DMS153 treated with DMSO at 0.1 percent for 48 hours (cell line): ENCODE data around the gene SENP8.
A peak's percentile ranks its signal among the peaks of the same experiment; 100 is the strongest.
"Not testable (repeated sequence)": the region's sequence is repeated elsewhere in the genome, so short reads cannot be mapped to it uniquely, and the experiment has no call there.

Experiments used
- DNase-seq: peaks from one replicate; lab custom pipeline; 2025; ENCODE audit not compliant: unreplicated experiment; lab: John Stamatoyannopoulos, UW

The SENP8 gene

GRCh38 chr15:72118017-72118978 is at the start of gene SENP8, which contains the start of gene MYO9A:
TSS of gene SENP8 (plus strand) at chr15:72118403. CDS start at chr15:72139624, 21,221 bp downstream.
TSS of gene MYO9A (minus strand) at chr15:72118150. CDS start at chr15:72046563, 71,587 bp downstream.
- peak; percentile 62 for DNase-seq

DNA sequence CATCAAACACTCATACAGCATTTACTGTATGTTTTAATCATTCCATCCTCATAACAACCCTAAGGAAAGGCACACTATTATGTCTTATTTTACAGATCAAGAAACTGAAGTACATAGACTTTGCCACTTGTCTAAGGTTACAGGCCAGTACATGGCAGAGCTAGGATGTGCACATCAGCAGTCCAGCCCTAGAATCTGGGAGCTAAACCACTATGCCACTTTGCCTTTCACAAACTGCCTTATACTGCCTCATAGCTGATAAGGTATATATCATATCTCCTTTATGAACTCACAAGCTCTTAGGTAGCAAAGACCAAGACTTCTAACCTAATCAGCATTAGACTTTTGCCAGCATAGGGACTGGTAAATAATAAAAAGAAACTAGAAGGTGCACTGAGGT is 49.3 kb upstream of the SENP8 start:
- no peak for DNase-seq

DNA sequence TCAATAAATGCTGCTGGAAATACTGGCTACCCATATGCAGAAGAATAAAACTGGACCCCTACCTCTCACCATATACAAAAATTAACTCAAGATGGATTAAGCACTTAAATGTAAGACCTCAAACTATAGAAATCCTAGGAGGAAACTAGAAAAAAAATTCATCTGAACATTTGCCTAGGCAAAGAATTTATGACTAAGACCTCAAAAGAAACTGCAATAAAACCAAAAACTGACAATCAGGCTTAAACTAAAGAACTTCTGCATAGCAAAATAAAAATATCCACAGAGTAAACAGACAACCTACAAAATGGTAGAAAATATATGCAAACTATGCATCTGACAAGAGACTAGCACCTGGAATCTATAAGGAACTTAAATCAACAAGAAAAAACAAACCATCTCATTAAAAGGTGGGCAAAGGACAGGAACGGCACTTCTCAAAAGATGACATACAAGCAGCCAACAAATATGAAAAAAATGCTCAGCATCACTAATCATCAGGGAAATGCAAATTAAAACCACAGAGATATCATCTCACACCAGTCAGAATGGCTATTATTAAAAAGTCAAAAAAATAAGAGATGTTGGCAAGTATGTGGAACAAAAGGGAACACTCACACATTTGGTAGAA is 47.3 kb upstream of the SENP8 start:
- no peak for DNase-seq

- not testable (repeated sequence) for DNase-seq
Observed at GRCh38 chr15:72071448-72071825, 46.8 kb upstream of the SENP8 start.

GRCh38 chr15:72074335-72075060 is 43.7 kb upstream of the SENP8 start:
- no peak for DNase-seq

- DNase-seq: no peak
Observed at GRCh38 chr15:72077950-72078349, 40.3 kb upstream of the SENP8 start.

DNA sequence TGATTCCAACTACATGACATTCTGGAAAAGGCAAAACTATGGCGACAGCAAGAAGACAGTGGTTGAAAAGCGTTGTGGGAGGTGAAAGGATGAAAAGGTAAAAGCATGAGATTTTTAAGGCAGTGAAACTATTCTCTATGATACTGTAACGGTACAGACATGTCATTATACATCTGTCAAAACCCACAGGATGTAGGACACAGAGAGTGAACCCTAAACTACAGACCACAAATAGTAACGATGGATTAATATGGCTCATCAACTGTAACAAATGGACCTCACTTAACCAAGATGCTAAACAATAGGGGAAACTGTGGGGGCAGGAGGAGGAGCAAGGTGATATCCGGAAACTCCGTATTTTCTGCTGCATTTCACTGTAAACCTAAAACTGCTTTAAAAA is 39.3 kb upstream of the SENP8 start:
- no peak for DNase-seq

GRCh38 chr15:72082176-72082575 is 36.0 kb upstream of the SENP8 start:
- DNase-seq: no peak

GRCh38 chr15:72086010-72086697 is 32.0 kb upstream of the SENP8 start:
- DNase-seq: no peak

GRCh38 chr15:72086920-72087648 is 31.1 kb upstream of the SENP8 start:
- DNase-seq: no peak

DNA sequence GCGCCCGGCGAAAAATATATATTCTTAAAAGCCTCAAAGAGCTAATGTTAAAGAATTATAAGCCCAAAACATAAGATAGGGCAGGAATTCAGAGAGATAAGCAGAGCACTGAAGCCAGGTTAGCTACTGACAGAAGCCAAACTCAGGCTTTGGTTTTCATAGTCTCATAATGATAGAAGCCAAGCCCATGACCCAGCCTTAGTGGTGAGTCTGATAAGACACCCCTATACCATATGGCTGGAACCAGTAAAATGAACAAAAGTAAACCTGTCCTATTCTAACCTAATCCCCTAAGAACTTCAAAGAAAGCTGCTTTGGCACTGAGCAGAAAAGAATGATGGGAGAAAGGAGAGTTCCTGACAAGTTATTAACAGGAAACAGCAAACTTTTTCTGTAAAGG is 26.2 kb upstream of the SENP8 start:
- DNase-seq: no peak

DNA sequence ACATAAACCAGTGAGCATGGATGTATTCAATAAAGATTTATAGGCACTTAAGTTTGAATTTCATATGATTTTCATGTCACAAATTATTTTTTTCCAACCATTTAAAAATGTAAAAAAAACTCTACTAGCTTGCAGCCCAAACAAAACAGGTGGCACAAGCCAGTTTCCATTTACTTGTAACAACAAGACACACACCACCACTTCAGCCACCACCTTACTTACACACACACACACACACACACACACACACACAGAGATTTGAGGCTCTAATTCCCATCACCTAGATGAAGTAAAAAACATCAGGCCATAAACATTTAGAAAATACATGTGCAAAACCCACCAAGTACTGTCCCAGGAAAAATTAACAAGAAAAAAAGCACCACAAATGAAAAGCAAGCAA is 25.5 kb upstream of the SENP8 start:
- no peak for DNase-seq

DNA sequence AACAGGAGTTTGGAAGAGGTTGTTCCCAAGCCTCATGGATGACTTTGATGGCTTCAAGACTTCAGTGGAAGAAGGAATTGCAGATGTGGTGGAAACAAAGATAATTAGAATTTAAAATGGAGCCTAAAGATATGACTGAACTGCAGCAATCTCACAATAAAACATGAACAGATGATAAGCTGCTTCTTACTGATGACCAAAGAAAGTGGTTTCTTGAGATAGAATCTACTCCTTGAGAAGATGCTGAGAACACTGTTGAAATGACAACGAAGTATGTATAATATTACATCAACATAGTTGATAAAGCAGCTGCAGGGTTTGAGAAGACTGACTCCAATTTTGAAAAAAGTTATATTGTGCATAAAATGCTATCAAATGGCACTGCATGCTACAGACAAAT is 21.4 kb upstream of the SENP8 start:
- DNase-seq: no peak

DNA sequence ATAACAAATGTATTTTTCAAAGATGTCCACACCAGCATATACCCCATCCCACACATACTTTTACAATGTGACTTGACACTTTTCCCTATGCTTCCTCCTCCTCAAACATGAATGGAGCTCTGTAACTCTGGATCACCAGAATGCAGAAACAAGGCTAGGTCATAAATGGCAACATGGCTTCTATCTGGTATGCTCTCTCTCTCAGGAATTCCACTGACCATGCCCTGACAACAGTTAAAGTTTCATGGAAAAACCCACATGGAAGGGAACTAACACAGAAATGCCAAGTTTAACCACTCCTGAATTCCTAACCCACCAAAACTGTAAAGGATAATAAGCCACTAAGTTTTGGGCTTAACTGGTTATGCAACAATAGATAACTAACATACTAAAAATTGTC is 20.2 kb upstream of the SENP8 start:
- no peak for DNase-seq

DNA sequence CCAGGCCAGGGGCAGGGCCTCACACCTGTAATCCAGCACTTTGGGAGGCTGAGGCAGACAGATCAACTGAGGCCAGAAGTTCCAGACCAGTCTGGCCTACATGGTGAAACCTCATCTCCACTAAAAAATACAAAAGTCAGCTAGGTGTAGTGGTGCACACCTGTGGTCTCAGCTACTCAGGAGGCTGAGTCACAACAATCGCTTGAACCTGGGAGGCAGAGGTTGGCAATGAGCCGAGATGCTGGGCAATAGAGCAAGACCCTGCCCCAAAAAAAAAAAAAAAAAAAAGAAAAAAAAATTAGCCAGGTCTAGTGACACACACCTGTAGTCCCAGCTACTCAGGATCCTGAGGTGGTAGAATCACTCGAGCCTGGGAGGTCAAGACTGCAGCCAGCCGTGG is 19.0 kb upstream of the SENP8 start:
- no peak for DNase-seq

- DNase-seq: not testable (repeated sequence)
Observed at GRCh38 chr15:72100551-72100950, 17.7 kb upstream of the SENP8 start.

DNA sequence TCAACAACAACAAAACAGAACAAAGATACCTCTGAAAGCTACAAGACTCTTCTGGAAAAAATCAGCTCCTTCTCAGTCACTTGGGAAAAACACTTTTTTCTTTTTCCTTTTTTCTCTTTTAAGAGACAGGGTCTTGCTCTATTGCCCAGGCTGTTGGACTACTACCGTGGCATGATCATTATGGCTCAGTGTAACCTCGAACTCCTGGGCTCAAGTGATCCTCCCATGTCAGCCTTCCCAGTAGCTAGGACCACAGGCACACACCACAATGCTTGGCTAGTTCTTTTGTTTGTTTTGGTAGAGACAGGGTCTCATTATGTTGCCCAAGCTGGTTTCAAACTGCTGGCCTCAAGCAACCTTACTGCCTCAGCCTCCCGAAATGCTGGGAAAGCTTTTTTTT is 13.1 kb upstream of the SENP8 start:
- DNase-seq: no peak

- no peak for DNase-seq
Observed at GRCh38 chr15:72106068-72106467, 12.1 kb upstream of the SENP8 start.

DNA sequence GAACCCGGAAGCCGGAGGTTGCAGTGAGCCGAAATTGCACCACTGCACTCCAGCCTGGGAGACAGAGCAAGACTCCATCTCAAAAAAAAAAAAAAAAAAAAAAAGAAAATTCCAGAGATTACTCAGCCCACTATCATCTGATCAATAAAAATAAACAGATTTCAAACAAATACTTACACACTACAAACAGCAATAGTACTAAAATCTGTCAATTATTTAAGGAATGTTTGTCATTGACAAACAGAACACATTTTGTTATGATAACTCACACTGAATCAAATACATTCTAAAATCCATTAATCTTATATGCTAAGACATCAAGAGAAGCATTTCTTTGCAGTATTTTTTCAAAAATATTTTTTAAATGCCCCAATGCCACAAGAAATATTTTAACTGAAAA is 7.8 kb upstream of the SENP8 start:
- no peak for DNase-seq

GRCh38 chr15:72112116-72112515 is 6.1 kb upstream of the SENP8 start:
- DNase-seq: no peak
